Stomach (tissue), 9 donors: ENCODE measurements around the gene BCAR3. TPM values are rescaled to one million over a fixed set of nuclear protein-coding genes. Genes with fewer than 3 reads are reported as not detected.

Experiments used
- DNase-seq, 2 donors: peaks; one replicate each; pipeline versions ENCODE4 v3.0.0 to v3.0.0-alpha.2; 2013 to 2019
- H3K27ac ChIP-seq, 5 donors: fragments of 200-600 bp in 4 of 5; sonication (generic) in 4 of 5; one replicate each; pipeline ENCODE4 v1.5.1; 2013 to 2019; ENCODE audit warnings: mild to moderate bottlenecking in 1 of 5, moderate library complexity in 1 of 5
- H3K27me3 ChIP-seq, 3 donors: fragments of 200-600 bp; sonication (generic); one replicate each; pipeline ENCODE4 v1.5.1; 2017 to 2019; ENCODE audit warnings: mixed run types in 1 of 3
- H3K36me3 ChIP-seq, 4 donors: fragments of 200-600 bp; sonication (generic); 1 replicate in 3 of 4; 2 replicates in 1 of 4; pipeline ENCODE4 v1.5.1; 2016 to 2019
- H3K4me1 ChIP-seq, 4 donors: fragments of 200-600 bp; sonication (generic); one replicate each; pipeline ENCODE4 v1.5.1; 2016 to 2019
- H3K4me3 ChIP-seq, 4 donors: fragments of 200-600 bp; sonication (generic) in 3 of 4; one replicate each; pipeline ENCODE4 v1.5.1; 2016 to 2019; ENCODE audit warnings: mild to moderate bottlenecking in 1 of 4
- H3K9me3 ChIP-seq, 4 donors: fragments of 200-600 bp; sonication (generic); one replicate each; pipeline ENCODE4 v1.5.1; 2016 to 2019
- CTCF ChIP-seq, 7 experiments: fragments of 450-650 bp in 4 of 7; fragments of 200-600 bp in 3 of 7; sonication (generic) in 3 of 7; IDR thresholded peaks; one replicate each; pipeline ENCODE4 v1.5.1; 2016 to 2019; ENCODE audit warnings: antibody characterized with exemption in 7 of 7, control low read depth in 2 of 7, mild to moderate bottlenecking in 1 of 7
- EP300 ChIP-seq: sonication (generic); formaldehyde crosslinking; IDR thresholded peaks from one replicate; pipeline ENCODE4 v1.6.1; 2017; ENCODE audit warnings: antibody characterized with exemption
- POLR2A ChIP-seq, 4 donors: fragments of 450-650 bp; IDR thresholded peaks; one replicate each; pipeline ENCODE4 v1.6.1; 2016; ENCODE audit warnings: antibody characterized with exemption in 4 of 4, control low read depth in 2 of 4, mild to moderate bottlenecking in 1 of 4, moderate library complexity in 1 of 4
- POLR2AphosphoS5 ChIP-seq, 3 donors: sonication (generic); formaldehyde crosslinking; IDR thresholded peaks; one replicate each; pipeline ENCODE4 v1.6.1; 2016; ENCODE audit warnings: antibody characterized with exemption in 3 of 3
- WGBS, 5 donors: extraction: QIAGEN DNeasy Blood & Tissue Kit in 3 of 5; methylation state at CpG; one replicate each; pipeline versions ENCODE4 v1.1.5 to v1.1.7; 2013 to 2018; 5-methylcytosine and 5-hydroxymethylcytosine counted together
- intact Hi-C: fragments of 100-400 bp; cut with DNase I; formaldehyde crosslinking; loops from one replicate; pipeline ENCODE4 v1.15.1; 2023; ENCODE audit warnings: low total_unique reads
- polyA plus RNA-seq, 3 donors: library from polyadenylated mRNA; stranded (reverse); fragments of 200-250 nt; gene quantifications; one replicate each; pipeline ENCODE4 v1.2.3, GENCODE V29; 2013
- total RNA-seq, 5 donors: library from RNA; depleted of rRNA; stranded (reverse); fragments of >200 nt; gene quantifications; one replicate each; pipeline versions ENCODE4 v1.1.0 to v1.2.3, GENCODE V29; 2014 to 2016
- donor health status: healthy with polysubstance abuse.
- donor health status: Bipolar disorder and iron deficiency.
- donor health status: healthy.

Gene BCAR3
- total and polyA plus RNA-seq, 8 donors, result 5.6 to 28.0 (median 19.3) TPM

GRCh38 chr1:93533677-93534076 lies 148.0 kb downstream of the BCAR3 start:
- intact Hi-C loops, result no loop called here
- DNase-seq, result no peak
- Histone ChIP-seq H3K4me1 (no peaks in the 10 kb centered on the region), H3K4me3 (no peak overlapping the region), H3K36me3 (peaks cover 0 to 18% (median 13%) of the 10 kb centered on the region in 4 donors), H3K27ac (no peak overlapping the region), H3K27me3 (no peaks in the 10 kb centered on the region), H3K9me3 (no peaks in the 10 kb centered on the region)
- TF ChIP-seq POLR2AphosphoS5 (IDR thresholded peaks at IDR 0.05) (no peak), EP300 (no peak), CTCF (IDR thresholded peaks at IDR 0.05) (no peak), POLR2A (IDR thresholded peaks at IDR 0.05) (no peak)

DNA sequence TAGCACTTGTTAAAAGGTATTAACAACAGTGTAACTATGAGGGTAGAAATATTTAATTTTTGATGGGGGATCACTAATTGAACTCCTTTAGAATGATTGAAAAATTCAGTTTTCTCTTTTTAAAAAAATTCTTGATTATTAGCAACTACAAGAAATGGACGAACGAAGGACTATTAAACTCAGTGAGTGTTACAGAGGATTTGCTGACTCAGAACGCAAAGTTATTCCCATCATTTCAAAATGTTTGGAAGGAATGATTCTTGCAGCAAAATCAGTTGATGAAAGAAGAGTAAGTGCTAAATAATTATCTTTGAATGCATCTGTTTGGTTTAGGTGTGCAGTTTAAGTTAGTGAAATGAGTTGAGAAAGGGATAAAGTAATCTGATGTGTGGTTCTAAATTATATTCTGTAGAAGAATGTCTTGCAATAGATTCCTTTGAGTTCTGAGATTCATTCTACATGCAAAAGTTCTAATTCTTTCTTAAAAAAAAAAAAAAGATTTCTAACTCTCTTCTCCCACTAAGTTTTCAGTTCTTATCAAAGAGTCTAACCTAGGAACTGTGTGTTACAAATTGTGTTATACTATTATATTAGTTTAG lies 148.8 kb downstream of the BCAR3 start:
- H3K27ac ChIP-seq, result no peak overlapping the region
- H3K4me3 ChIP-seq, result no peak overlapping the region
- no peak for DNase-seq
- intact Hi-C loops, result no loop called here
- H3K36me3 ChIP-seq, result peaks cover 0 to 18% (median 13%) of the 10 kb centered on the region in 4 donors
- H3K27me3 ChIP-seq, result no peaks in the 10 kb centered on the region
- TF ChIP-seq POLR2AphosphoS5 (IDR thresholded peaks at IDR 0.05) (no peak), CTCF (IDR thresholded peaks at IDR 0.05) (no peak), EP300 (no peak), POLR2A (IDR thresholded peaks at IDR 0.05) (no peak)
- no peaks in the 10 kb centered on the region for H3K9me3 ChIP-seq
- 96 to 98% (median 97%) methylated on average over 3 of the region's 3 CpGs for WGBS, 5 donors
- H3K4me1 ChIP-seq, result no peaks in the 10 kb centered on the region

DNA sequence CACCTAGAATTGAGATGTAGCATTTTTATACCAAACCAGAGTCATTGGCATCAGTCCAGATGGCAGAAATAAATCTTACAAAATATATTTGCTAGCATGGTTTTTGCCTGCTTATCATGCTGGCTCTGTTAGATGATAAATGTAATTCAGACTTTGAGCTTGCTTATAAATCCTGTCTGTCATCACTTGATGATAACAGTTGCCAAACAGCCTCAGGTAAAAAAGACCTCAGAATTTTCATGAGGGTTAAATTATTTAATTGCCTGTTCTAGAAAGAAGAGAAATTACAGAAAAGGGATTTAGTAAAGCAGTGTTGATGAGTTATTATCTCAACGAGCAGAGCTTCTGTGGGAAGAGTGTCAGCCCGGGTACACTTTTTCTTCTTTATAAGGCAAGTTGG lies 150.4 kb downstream of the BCAR3 start:
- H3K4me3 ChIP-seq, result no peak overlapping the region
- peaks cover 0 to 5% (median 2%) of the 10 kb centered on the region in 4 donors for H3K4me1 ChIP-seq
- TF ChIP-seq CTCF (IDR thresholded peaks at IDR 0.05) (no peak), POLR2A (IDR thresholded peaks at IDR 0.05) (no peak), POLR2AphosphoS5 (IDR thresholded peaks at IDR 0.05) (no peak)
- intact Hi-C loops, result no loop called here
- no peaks in the 10 kb centered on the region for H3K9me3 ChIP-seq
- H3K27ac ChIP-seq, result no peak overlapping the region
- H3K27me3 ChIP-seq, result no peaks in the 10 kb centered on the region
- 69 to 84% (median 75%) methylated on average over 2 of the region's 2 CpGs for WGBS, 5 donors
- peaks cover 0 to 18% (median 13%) of the 10 kb centered on the region in 4 donors for H3K36me3 ChIP-seq
- DNase-seq, result no peak

DNA sequence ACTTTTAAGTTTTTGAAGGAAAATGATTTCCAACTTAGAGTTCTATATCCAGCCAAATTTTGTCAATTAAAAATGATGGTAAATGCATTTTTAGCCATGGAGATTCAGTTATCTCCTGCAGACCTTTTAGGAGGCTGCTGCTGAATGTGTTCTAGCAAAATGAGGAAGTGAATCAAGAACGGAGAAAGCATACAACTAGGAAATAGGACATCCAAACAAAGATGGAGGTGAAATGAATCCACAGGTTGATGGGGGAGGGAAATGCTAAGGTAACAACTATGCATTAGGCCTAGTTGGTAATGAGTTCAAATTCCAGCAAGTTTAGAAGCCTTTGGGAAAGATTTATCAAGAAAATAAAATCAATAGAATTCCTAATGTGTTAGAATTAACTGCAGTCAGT lies 153.2 kb downstream of the BCAR3 start:
- intact Hi-C loops, result no loop called here
- peaks cover 0 to 13% (median 2%) of the 10 kb centered on the region in 4 donors for H3K4me1 ChIP-seq
- H3K36me3 ChIP-seq, result peaks cover 0 to 17% (median 12%) of the 10 kb centered on the region in 4 donors
- no peak for DNase-seq
- 70 to 91% (median 78%) methylated on average over 1 of the region's 1 CpG for WGBS, 5 donors
- no peaks in the 10 kb centered on the region for H3K9me3 ChIP-seq
- TF ChIP-seq POLR2A (IDR thresholded peaks at IDR 0.05) (no peak), CTCF (IDR thresholded peaks at IDR 0.05) (no peak), POLR2AphosphoS5 (IDR thresholded peaks at IDR 0.05) (no peak), EP300 (no peak)
- H3K27me3 ChIP-seq, result no peaks in the 10 kb centered on the region
- no peak overlapping the region for H3K4me3 ChIP-seq
- no peak overlapping the region for H3K27ac ChIP-seq
